Measurements from ENCODE around the gene FUZ. TPM values are rescaled to one million over a fixed set of nuclear protein-coding genes. Genes with fewer than 3 reads are reported as not detected.

FUZ gene
- total RNA-seq, 4 donors from 2014 or later: 9.1 to 21.5 (median 15.6) TPM

DNA sequence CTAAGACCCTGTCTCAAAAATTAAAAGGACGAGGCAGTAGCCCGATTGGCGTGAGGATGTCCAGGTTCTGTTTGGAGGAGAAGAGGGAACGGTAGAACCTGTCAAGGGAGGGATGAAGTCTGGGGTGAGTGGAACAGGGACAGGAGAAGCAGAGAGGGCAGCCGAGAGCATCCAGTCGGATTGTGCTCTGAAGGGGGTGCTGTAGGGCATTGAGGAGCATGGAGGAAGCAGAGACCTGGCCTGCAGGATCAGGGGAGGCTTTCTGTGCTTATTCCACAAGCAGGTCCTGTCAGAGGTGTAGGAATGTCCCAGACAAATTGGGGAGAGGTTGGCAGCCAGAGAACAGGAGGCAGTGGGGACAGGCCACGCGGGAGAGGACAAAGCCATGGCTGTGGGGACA is 32.2 kb downstream of the FUZ start:
- whole genome bisulfite sequencing, 2 donors: 82 to 90% methylated on average over 8 of the region's 8 CpGs
- TF ChIP-seq POLR2A (IDR thresholded peaks at IDR 0.05): no peak
- TF ChIP-seq, protein P1, sequence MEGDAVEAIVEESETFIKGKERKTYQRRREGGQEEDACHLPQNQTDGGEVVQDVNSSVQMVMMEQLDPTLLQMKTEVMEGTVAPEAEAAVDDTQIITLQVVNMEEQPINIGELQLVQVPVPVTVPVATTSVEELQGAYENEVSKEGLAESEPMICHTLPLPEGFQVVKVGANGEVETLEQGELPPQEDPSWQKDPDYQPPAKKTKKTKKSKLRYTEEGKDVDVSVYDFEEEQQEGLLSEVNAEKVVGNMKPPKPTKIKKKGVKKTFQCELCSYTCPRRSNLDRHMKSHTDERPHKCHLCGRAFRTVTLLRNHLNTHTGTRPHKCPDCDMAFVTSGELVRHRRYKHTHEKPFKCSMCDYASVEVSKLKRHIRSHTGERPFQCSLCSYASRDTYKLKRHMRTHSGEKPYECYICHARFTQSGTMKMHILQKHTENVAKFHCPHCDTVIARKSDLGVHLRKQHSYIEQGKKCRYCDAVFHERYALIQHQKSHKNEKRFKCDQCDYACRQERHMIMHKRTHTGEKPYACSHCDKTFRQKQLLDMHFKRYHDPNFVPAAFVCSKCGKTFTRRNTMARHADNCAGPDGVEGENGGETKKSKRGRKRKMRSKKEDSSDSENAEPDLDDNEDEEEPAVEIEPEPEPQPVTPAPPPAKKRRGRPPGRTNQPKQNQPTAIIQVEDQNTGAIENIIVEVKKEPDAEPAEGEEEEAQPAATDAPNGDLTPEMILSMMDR (IDR thresholded peaks at IDR 0.05): no peak
- no peak for DNase-seq (ENCODE audit: low spot score in 2 of 2)
- intact Hi-C loops (cut with DNase I; ENCODE audit: low total_unique reads): no loop called here
- H3K4me3 ChIP-seq (ENCODE audit: low read depth, poor library complexity, severe bottlenecking): no peak overlapping the region

GRCh38 chr19:49779731-49780555 is 33.1 kb downstream of the FUZ start:
- no peak for DNase-seq (ENCODE audit: low spot score in 2 of 2)
- TF ChIP-seq, protein P1 (IDR thresholded peaks at IDR 0.05): no peak
- TF ChIP-seq POLR2A (IDR thresholded peaks at IDR 0.05): no peak
- intact Hi-C loops (cut with DNase I; ENCODE audit: low total_unique reads): no loop called here
- H3K4me3 ChIP-seq (ENCODE audit: low read depth, poor library complexity, severe bottlenecking): no peak overlapping the region
- WGBS, 2 donors: 73 to 80% methylated on average over 11 of the region's 11 CpGs

DNA sequence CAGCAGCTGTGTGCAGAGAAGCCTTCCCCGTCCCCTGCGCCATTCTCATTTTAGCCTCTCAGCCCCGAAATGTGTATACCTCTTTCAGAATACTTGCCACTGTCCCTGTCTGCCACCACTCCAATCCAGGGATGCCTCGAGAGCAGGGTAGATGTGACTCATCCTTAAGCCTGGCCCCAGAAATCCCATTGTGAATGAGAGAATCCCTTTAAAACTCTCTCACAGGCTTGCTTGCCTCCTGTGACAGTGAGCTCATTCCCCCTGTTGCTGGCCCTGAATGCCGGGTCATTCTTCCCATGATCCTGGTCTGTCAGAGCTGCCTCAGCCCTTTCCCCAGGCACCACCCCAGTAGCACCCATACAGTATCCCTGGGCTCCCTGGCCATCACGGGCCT is 36.7 kb downstream of the FUZ start:
- no peak for DNase-seq (ENCODE audit: low spot score in 2 of 2)
- H3K4me3 ChIP-seq (ENCODE audit: low read depth, poor library complexity, severe bottlenecking): no peak overlapping the region
- WGBS, 2 donors: 80 to 90% methylated on average over 6 of the region's 6 CpGs
- intact Hi-C loops (cut with DNase I; ENCODE audit: low total_unique reads): no loop called here
- TF ChIP-seq, protein P1 (IDR thresholded peaks at IDR 0.05): no peak
- TF ChIP-seq POLR2A (IDR thresholded peaks at IDR 0.05): no peak

DNA sequence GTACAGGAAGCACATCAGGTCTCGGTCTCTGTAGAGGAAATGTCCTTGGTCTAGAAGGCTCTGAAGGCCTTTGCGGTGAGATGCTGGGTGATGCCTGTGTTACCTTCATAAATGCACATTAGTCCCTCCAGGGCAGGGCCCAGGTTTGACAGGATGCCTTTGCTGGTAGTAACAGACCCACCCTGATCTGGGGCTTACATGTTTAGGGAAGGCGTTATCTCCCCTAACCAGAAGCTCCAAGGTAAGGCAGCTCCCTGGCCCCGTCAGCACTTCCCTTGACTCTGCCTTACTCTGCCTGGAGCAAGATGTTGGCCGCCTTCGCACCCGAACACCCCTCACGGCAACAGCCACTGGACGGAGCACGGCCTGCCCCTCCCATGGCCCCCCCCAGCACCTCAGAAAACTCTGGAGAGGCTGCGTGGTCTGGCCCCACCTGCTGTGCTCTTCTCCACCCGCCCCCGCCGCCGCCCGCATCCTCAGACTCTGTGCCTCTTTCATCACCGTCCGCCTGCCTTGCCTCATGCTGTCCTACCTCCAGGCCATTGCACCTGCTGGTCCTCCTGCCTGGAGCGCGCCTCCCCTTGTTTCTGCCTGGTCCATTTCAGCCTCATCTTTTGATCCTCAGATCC is 37.2 kb downstream of the FUZ start:
- H3K4me3 ChIP-seq (ENCODE audit: low read depth, poor library complexity, severe bottlenecking): no peak overlapping the region
- no peak for DNase-seq (ENCODE audit: low spot score in 2 of 2)
- TF ChIP-seq, protein P1 (IDR thresholded peaks at IDR 0.05): no peak
- TF ChIP-seq POLR2A (IDR thresholded peaks at IDR 0.05): no peak
- intact Hi-C loops (cut with DNase I; ENCODE audit: low total_unique reads): no loop called here
- 79 to 83% methylated on average over 20 of the region's 20 CpGs for WGBS, 2 donors

GRCh38 chr19:49774969-49775368 is 38.1 kb downstream of the FUZ start:
- TF ChIP-seq POLR2A (IDR thresholded peaks at IDR 0.05): no peak
- TF ChIP-seq, protein P1 (IDR thresholded peaks at IDR 0.05): no peak

More at GRCh38 chr19:49774969-49775368, 38.1 kb downstream of the FUZ start:
- DNase-seq (ENCODE audit: low spot score in 2 of 2): no peak
- intact Hi-C loops (cut with DNase I; ENCODE audit: low total_unique reads): no loop called here
- WGBS, 2 donors: 93 to 95% methylated on average over 8 of the region's 8 CpGs
- no peak overlapping the region for H3K4me3 ChIP-seq (ENCODE audit: low read depth, poor library complexity, severe bottlenecking)
